Neural progenitor cell (in vitro differentiated cells): ENCODE data around the gene COQ5.

Experiments used
- EZH2 ChIP-seq: fragments of 200-600 bp; sonication (generic); IDR thresholded peaks from 2 replicates; pipeline ENCODE4 v1.6.1; 2017; ENCODE audit warnings: antibody characterized with exemption, mild to moderate bottlenecking, moderate library complexity
- EZH2phosphoT487 ChIP-seq: fragments of 200-600 bp; sonication (generic); IDR thresholded peaks from 2 replicates; pipeline ENCODE4 v1.6.1; 2017; ENCODE audit warnings: antibody characterized with exemption
- TF ChIP-seq, protein P1 (sequence below): fragments of 200-600 bp; sonication (generic); IDR thresholded peaks from 2 replicates; pipeline ENCODE4 v1.5.1; 2017; ENCODE audit warnings: antibody characterized with exemption, mild to moderate bottlenecking

- TF ChIP-seq, protein P1, sequence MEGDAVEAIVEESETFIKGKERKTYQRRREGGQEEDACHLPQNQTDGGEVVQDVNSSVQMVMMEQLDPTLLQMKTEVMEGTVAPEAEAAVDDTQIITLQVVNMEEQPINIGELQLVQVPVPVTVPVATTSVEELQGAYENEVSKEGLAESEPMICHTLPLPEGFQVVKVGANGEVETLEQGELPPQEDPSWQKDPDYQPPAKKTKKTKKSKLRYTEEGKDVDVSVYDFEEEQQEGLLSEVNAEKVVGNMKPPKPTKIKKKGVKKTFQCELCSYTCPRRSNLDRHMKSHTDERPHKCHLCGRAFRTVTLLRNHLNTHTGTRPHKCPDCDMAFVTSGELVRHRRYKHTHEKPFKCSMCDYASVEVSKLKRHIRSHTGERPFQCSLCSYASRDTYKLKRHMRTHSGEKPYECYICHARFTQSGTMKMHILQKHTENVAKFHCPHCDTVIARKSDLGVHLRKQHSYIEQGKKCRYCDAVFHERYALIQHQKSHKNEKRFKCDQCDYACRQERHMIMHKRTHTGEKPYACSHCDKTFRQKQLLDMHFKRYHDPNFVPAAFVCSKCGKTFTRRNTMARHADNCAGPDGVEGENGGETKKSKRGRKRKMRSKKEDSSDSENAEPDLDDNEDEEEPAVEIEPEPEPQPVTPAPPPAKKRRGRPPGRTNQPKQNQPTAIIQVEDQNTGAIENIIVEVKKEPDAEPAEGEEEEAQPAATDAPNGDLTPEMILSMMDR: no peak
- TF ChIP-seq EZH2 (no peak), EZH2phosphoT487 (no peak)
Observed at GRCh38 chr12:120532701-120533238, 3.8 kb upstream of the COQ5 start.
